Tibial artery (tissue), 4 donors: ENCODE measurements around the gene H2BW2.

Experiments
- DNase-seq, 2 donors: peaks; one replicate each; pipeline ENCODE4 v3.0.0-alpha.2; 2019
- H3K27ac ChIP-seq, 2 donors: fragments of 200-600 bp; sonication (generic) in 1 of 2; 1 replicate in 1 of 2; 2 replicates in 1 of 2; pipeline ENCODE4 v1.5.1; 2018 to 2019; ENCODE audit warnings: mild to moderate bottlenecking in 1 of 2
- H3K27me3 ChIP-seq, 2 donors: fragments of 200-600 bp; sonication (generic) in 1 of 2; one replicate each; pipeline versions ENCODE4 v1.5.1 to v1.6.0; 2016 to 2019
- H3K36me3 ChIP-seq, 3 donors: fragments of 200-600 bp; sonication (generic) in 2 of 3; one replicate each; pipeline ENCODE4 v1.5.1; 2016 to 2019; ENCODE audit warnings: mild to moderate bottlenecking in 2 of 3
- H3K4me1 ChIP-seq, 4 donors: fragments of 200-600 bp; sonication (generic) in 2 of 4; 1 replicate in 3 of 4; 2 replicates in 1 of 4; pipeline ENCODE4 v1.5.1; 2016 to 2019
- H3K4me3 ChIP-seq, 2 donors: fragments of 200-600 bp; sonication (generic) in 1 of 2; 1 replicate in 1 of 2; 2 replicates in 1 of 2; pipeline ENCODE4 v1.5.1; 2018 to 2019; ENCODE audit warnings: mild to moderate bottlenecking in 2 of 2
- H3K9me3 ChIP-seq, 3 donors: fragments of 200-600 bp; sonication (generic) in 1 of 3; one replicate each; pipeline ENCODE4 v1.5.1; 2016 to 2019
- CTCF ChIP-seq, 2 experiments: fragments of 200-600 bp in 1 of 2; fragments of 450-650 bp in 1 of 2; IDR thresholded peaks; one replicate each; pipeline ENCODE4 v1.5.1; 2017 to 2019; ENCODE audit warnings: antibody characterized with exemption in 2 of 2, mild to moderate bottlenecking in 1 of 2, moderate library complexity in 1 of 2
- intact Hi-C: fragments of 100-400 bp; cut with DNase I; formaldehyde crosslinking; loops from one replicate; pipeline ENCODE4 v1.15.0; 2023; ENCODE audit warnings: low total_unique reads

Gene H2BW2

GRCh38 chrX:104084063-104084462, 44.3 kb downstream of the H2BW2 start:
- no peak for DNase-seq
- intact Hi-C loops, result no loop called here
- H3K4me3 ChIP-seq, result no peak overlapping the region
- no peaks in the 10 kb centered on the region for H3K27me3 ChIP-seq
- H3K4me1 ChIP-seq, result peaks cover 0 to 4% (median 0%) of the 10 kb centered on the region in 4 donors
- no peaks in the 10 kb centered on the region for H3K36me3 ChIP-seq
- no peak for TF ChIP-seq CTCF (IDR thresholded peaks at IDR 0.05)
- no peak overlapping the region for H3K27ac ChIP-seq
- no peaks in the 10 kb centered on the region for H3K9me3 ChIP-seq

- Histone ChIP-seq H3K27me3 (no peaks in the 10 kb centered on the region), H3K4me3 (no peak overlapping the region), H3K9me3 (no peaks in the 10 kb centered on the region), H3K27ac (no peak overlapping the region), H3K4me1 (peaks cover 0 to 4% (median 0%) of the 10 kb centered on the region in 4 donors), H3K36me3 (no peaks in the 10 kb centered on the region)
- DNase-seq, result no peak
- intact Hi-C loops, result no loop called here
- TF ChIP-seq CTCF (IDR thresholded peaks at IDR 0.05), result no peak
Observed at GRCh38 chrX:104084534-104085277, 45.0 kb downstream of the H2BW2 start.

- no peak for DNase-seq
- no peak for TF ChIP-seq CTCF (IDR thresholded peaks at IDR 0.05)
- no peaks in the 10 kb centered on the region for H3K36me3 ChIP-seq
- no peaks in the 10 kb centered on the region for H3K9me3 ChIP-seq
- no peak overlapping the region for H3K27ac ChIP-seq
- H3K4me1 ChIP-seq, result peaks cover 0 to 4% (median 0%) of the 10 kb centered on the region in 4 donors
- no peak overlapping the region for H3K4me3 ChIP-seq
- intact Hi-C loops, result no loop called here
- H3K27me3 ChIP-seq, result no peaks in the 10 kb centered on the region
Observed at GRCh38 chrX:104085477-104085876, 45.7 kb downstream of the H2BW2 start.

GRCh38 chrX:104085919-104086318, 46.2 kb downstream of the H2BW2 start:
- no peak for DNase-seq
- Histone ChIP-seq H3K4me3 (no peak overlapping the region), H3K27ac (no peak overlapping the region), H3K36me3 (no peaks in the 10 kb centered on the region), H3K9me3 (no peaks in the 10 kb centered on the region), H3K4me1 (peaks cover 0 to 4% (median 0%) of the 10 kb centered on the region in 4 donors), H3K27me3 (no peaks in the 10 kb centered on the region)
- intact Hi-C loops, result no loop called here
- no peak for TF ChIP-seq CTCF (IDR thresholded peaks at IDR 0.05)
